ENCODE data around the gene FAM9A.
A peak's percentile ranks its signal among the peaks of the same experiment; 100 is the strongest.
"Not testable (repeated sequence)": the region's sequence is repeated elsewhere in the genome, so short reads cannot be mapped to it uniquely, and the experiment has no call there.

The FAM9A gene

DNA sequence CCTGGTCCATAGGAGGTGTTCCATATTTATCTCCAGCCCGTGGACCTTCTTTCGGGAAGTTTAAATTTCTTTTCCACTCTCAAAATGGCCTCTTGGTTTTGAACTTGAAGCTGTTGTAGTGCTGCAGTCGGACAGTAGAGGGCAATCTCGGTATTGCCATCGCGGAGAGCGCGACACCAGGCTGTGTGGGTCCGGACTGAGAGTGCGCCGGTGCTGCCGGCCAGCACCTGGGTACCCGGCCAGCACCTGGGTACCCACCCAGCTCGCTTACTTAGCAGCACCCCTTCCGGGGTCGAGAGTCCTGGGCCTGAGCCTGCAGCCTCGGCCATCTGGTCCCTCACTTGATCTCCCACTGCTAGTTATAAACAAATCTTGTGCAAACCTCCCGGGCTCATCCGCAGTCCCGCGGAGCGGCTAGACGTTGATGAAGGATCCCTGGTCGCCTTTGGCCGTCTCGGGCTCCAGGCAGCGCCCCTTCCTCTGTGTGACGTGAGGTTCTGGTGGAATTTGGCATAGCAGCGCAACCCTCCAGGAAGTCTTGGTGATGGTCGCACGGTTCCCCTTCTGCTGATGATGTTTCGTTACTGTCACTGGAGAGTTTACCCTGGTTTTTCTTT is 18.0 kb downstream of the FAM9A start:
- no peak for DNase-seq (ENCODE audit: low read depth)
- peak; percentile 42 for TF ChIP-seq CTCF (conservative IDR thresholded peaks at IDR 0.05; ENCODE audit: low read depth, low read length)
- H3K4me3 ChIP-seq (ENCODE audit: low read length): no peak overlapping the region

- TF ChIP-seq CTCF (conservative IDR thresholded peaks at IDR 0.05; ENCODE audit: low read depth, low read length): no peak
- no peak overlapping the region for H3K4me3 ChIP-seq (ENCODE audit: low read length)
Measured at GRCh38 chrX:8782595-8782994, 18.6 kb downstream of the FAM9A start.

GRCh38 chrX:8781921-8782320 is 19.3 kb downstream of the FAM9A start:
- not testable (repeated sequence) for H3K4me3 ChIP-seq (ENCODE audit: low read length)

More at GRCh38 chrX:8782595-8782994, 18.6 kb downstream of the FAM9A start:
- no peak for DNase-seq (ENCODE audit: low read depth)

DNA sequence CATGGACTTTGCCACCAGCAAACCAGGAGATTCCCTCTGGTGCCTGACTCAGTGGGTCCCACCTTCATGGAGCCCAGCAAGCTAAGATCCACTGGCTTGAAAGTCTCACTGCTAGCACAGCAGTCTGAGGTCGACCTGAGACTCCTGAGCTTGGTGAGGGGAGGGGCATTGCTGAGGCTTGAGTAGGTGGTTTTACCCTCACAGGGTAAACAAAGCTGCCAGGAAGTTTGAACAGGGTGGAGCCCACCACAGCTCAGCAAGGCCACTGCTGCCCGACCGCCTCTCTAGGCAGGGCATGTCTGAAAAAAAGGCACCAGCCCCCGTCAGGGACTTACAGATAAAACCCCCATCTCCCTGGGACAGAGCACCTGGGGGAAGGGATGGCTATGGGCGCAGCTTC is 28.1 kb downstream of the FAM9A start:
- TF ChIP-seq CTCF (conservative IDR thresholded peaks at IDR 0.05; ENCODE audit: low read depth, low read length): no peak
- DNase-seq (ENCODE audit: low read depth): no peak
- H3K4me3 ChIP-seq (ENCODE audit: low read length): no peak overlapping the region

More at GRCh38 chrX:8781921-8782320, 19.3 kb downstream of the FAM9A start:
- not testable (repeated sequence) for DNase-seq (ENCODE audit: low read depth)

DNA sequence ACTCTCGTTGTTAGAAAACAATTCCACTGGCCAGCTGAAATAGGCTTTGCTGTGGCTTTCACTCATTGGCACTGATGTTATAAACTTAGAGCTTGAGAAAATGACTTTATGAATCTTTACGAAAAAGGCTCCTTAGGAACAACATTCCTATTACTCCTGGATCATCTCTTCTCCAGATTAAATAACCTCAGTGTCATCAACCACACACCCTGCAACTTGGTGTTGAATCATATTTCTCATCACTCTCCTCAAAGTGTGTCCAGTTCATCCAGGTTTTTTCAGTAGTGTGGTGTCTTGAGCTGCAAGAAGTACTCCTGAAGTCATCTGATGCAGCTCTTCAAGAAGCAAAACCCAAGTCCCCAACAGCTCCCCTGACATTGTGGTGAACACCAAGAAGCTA is 41.2 kb downstream of the FAM9A start:
- no peak for TF ChIP-seq CTCF (conservative IDR thresholded peaks at IDR 0.05; ENCODE audit: low read depth, low read length)
- DNase-seq (ENCODE audit: low read depth): no peak
- no peak overlapping the region for H3K4me3 ChIP-seq (ENCODE audit: low read length)

GRCh38 chrX:8758706-8759105 is 42.5 kb downstream of the FAM9A start:
- DNase-seq (ENCODE audit: low read depth); H3K4me3 ChIP-seq (ENCODE audit: low read length): not testable (repeated sequence)

DNA sequence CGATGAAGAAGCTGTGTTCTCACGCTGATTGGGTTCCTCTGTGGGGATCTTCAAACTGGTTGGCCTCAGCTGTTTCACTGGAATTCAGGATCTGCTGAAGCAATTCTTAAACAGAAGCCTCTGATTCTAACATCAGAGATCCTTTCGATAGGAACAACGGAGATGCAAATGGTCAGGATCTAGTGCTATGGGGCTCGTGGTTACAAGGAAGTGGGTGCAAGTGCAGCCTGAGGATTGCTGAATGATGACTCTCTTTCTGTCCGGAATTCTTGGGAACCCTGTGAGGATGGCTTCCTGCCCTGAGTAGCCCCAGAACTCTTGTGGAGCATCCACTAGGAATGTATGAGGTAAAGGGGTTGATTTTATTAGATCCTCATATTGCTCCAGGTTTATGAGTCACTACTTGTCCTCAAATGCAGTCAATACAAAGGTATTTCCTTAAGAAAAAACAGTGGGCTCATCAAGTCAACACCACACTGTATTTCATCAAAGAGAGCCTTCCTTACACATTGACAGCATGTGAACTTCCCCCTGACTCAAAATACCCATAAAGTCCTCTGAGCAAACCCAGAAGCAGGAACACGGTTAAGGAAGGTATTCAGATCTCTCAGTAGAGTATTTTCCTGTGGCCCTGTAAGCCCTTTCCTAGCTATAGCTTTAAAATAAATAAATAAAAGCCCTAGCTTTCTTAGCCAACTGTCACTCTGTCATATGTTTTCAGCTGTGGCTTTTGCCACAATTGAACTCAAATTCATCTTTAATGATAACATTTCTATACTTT is 43.4 kb downstream of the FAM9A start:
- not testable (repeated sequence) for DNase-seq (ENCODE audit: low read depth); H3K4me3 ChIP-seq (ENCODE audit: low read length)

DNA sequence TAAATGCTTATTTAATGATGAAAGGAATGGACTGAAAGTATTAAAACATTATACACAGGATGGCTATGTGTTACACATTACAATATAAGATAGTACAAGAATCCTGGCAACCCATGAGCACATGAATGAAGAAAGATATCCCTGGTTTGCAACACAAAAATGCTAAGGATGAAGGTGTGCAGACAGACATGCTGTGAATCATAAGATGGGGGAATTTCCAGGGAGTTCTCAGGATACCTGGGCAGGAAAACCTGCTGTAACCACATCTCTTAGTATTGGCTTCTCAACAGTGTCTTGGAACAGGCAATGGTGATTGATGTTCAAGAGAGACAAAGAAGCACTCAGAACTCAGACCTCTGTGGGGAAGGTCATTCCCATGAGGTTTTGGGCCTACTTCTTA is 45.4 kb downstream of the FAM9A start:
- no peak for DNase-seq (ENCODE audit: low read depth)
- TF ChIP-seq CTCF (conservative IDR thresholded peaks at IDR 0.05; ENCODE audit: low read depth, low read length): no peak
- H3K4me3 ChIP-seq (ENCODE audit: low read length): no peak overlapping the region
